GM06990 (cell line): ENCODE results near the gene FER.
"Not testable (repeated sequence)": the region's sequence is repeated elsewhere in the genome, so short reads cannot be mapped to it uniquely, and the experiment has no call there.

Source experiments
- DNase-seq: peaks from one replicate; pipeline ENCODE4 v3.0.0-alpha.2; 2011; ENCODE audit not compliant: insufficient read length; ENCODE audit errors: extremely low read depth
- H3K27me3 ChIP-seq: replicated peaks from 2 replicates; pipeline ENCODE4 v1.6.0; 2011; ENCODE audit warnings: low read length; ENCODE audit not compliant: control insufficient read depth, insufficient read depth
- H3K36me3 ChIP-seq: 2 replicates; pipeline ENCODE4 v1.5.1; 2011; ENCODE audit warnings: low read length; ENCODE audit not compliant: control insufficient read depth, insufficient read depth
- H3K4me3 ChIP-seq: replicated peaks from 2 replicates; pipeline ENCODE4 v1.5.1; 2011; ENCODE audit warnings: low read depth, mild to moderate bottlenecking, control low read depth, low read length
- TF ChIP-seq, protein P1 (sequence below): IDR thresholded peaks from 2 replicates; pipeline ENCODE4 v1.5.1; 2011; ENCODE audit warnings: low read length, control low read depth, mild to moderate bottlenecking, inconsistent platforms; ENCODE audit not compliant: insufficient read depth, poor library complexity, severe bottlenecking

The FER gene

DNA sequence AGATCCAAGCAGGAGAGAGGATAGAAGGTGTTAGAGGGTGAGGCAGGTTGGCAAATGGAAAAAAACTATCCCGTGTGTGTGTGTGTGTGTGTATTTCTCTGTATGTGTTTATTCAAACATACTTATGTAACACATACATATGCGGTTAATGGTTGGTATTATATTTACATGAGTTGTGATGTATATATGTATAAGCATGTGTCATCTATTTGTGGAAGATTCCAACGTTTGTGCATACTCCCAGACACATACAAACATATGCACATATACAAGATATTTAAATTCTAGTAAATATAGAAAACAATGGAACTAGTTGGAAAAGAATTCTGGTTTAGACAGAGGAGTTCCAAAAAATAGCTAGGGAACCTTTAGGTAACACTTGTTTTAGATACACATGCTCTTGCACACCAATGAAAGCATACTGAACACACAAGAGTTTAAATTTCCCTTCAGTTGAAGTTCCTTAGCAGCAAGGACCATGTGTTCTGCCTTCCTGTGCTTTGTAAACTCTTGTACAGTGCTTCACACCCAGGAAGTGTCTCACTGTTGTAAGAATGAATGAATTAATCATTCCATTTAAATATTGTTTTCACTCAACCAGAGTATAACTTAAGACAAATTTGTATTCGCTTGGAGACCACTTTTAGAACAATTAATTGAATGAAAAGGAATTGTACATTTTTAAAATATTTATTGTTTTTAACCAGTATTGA lies 257.8 kb downstream of the FER start:
- H3K36me3 ChIP-seq: no peaks in the 10 kb centered on the region
- DNase-seq: no peak
- TF ChIP-seq, protein P1, sequence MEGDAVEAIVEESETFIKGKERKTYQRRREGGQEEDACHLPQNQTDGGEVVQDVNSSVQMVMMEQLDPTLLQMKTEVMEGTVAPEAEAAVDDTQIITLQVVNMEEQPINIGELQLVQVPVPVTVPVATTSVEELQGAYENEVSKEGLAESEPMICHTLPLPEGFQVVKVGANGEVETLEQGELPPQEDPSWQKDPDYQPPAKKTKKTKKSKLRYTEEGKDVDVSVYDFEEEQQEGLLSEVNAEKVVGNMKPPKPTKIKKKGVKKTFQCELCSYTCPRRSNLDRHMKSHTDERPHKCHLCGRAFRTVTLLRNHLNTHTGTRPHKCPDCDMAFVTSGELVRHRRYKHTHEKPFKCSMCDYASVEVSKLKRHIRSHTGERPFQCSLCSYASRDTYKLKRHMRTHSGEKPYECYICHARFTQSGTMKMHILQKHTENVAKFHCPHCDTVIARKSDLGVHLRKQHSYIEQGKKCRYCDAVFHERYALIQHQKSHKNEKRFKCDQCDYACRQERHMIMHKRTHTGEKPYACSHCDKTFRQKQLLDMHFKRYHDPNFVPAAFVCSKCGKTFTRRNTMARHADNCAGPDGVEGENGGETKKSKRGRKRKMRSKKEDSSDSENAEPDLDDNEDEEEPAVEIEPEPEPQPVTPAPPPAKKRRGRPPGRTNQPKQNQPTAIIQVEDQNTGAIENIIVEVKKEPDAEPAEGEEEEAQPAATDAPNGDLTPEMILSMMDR: no peak
- no peak overlapping the region for H3K4me3 ChIP-seq
- no peaks in the 10 kb centered on the region for H3K27me3 ChIP-seq

GRCh38 chr5:109006129-109006528 lies 258.4 kb downstream of the FER start:
- DNase-seq: no peak
- TF ChIP-seq, protein P1: no peak
- Histone ChIP-seq H3K36me3 (no peaks in the 10 kb centered on the region), H3K4me3 (no peak overlapping the region), H3K27me3 (no peaks in the 10 kb centered on the region)

DNA sequence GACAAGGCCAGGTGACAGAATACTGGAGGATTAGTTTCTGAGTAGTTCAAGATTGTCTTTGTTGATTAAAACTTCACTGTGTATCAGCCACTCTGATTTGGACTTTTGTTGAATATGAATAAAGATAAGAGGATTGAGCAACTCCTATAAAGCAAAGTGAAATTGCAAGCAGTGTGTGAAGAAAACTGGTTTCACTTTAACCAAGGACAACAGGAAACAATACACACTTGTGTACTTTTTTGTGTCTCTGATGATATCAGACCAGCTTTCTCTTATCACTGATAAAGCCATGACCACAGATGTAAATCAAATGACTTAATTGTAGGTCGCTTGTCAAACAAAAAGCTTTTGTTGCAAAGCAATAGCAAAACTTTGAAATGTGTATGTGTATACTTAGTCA lies 268.6 kb downstream of the FER start:
- no peak overlapping the region for H3K4me3 ChIP-seq
- H3K36me3 ChIP-seq: no peaks in the 10 kb centered on the region
- DNase-seq: no peak
- TF ChIP-seq, protein P1: no peak
- H3K27me3 ChIP-seq: no peaks in the 10 kb centered on the region

DNA sequence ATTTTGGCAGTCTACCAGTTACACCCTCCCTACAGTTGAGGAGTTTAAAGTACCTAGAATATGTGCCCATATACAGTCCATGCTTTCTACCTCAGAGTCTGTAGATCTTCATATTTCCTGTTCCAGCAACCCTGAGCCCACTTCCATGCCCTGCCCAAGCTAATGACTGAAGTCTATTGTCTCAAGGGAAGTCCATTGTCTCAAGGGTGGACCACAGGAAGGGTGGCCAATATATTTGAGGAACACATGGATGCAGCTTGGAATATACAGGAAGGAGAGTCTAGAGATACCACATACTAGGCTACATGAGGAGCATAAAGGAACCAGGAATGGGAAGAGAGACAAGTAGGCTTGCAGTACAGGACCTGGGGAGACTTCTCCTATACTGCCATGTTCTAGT lies 274.4 kb downstream of the FER start:
- no peaks in the 10 kb centered on the region for H3K27me3 ChIP-seq
- DNase-seq: no peak
- TF ChIP-seq, protein P1: no peak
- no peak overlapping the region for H3K4me3 ChIP-seq
- no peaks in the 10 kb centered on the region for H3K36me3 ChIP-seq

DNA sequence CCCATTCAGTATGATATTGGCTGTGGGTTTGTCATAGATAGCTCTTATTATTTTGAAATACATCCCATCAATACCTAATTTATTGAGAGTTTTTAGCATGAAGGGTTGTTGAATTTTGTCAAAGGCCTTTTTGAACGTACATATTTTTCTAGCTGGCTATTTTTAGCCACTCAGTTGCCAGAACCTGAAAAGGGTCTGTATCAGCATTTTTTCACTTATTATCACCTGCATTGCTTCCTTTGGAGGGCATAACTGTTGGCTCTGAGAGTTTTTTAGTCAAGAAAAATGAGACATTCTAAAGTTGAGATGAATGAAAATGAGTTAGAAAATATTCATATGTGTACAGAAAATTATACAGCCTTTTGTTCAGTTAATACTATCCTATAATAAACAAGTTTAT lies 278.0 kb downstream of the FER start:
- H3K27me3 ChIP-seq: not testable (repeated sequence)

DNA sequence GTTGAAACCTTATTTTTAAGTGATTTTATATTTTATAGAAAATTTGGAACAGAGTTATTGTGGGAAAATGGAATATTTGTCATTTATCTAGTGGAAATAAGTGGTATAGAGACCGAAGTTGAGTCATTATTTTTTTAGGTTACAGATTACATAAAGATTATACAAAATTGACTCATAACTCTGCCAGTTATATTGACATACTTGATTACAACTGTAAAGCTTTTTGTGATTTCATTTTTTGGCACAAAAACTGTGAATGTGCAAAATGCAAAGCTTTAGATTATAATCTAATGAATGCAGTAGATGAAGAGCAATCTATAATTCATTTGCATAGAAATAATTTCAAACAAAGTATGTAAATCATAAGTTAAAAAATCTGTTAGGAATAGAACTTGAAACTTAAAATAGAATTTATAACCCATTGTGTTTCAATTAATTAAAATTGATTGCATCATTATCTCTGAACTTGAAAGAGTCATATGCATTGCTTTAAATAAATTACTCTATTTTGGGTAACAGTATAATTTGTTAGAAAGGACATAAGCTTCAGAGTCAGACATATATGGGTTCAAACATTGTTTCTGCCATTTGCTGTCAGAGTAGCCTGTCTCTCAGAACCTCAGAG lies 280.4 kb downstream of the FER start:
- Histone ChIP-seq H3K36me3 (no peaks in the 10 kb centered on the region), H3K27me3 (no peaks in the 10 kb centered on the region), H3K4me3 (no peak overlapping the region)
- TF ChIP-seq, protein P1: no peak
- DNase-seq: no peak

More for the DNA sequence above, 278.0 kb downstream of the FER start:
- H3K36me3 ChIP-seq, H3K4me3 ChIP-seq, DNase-seq: not testable (repeated sequence)
